Pericardium fibroblast (primary cell): Measurements from ENCODE around the gene TRH. TPM values are rescaled to one million over a fixed set of nuclear protein-coding genes. Genes with fewer than 3 reads are reported as not detected.

Source experiments
- total RNA-seq: library from RNA; depleted of rRNA; stranded (reverse); fragments of >200 nt; gene quantifications from 2 replicates; pipeline ENCODE4 v1.2.3, GENCODE V29; 2015

Gene TRH, protein sequence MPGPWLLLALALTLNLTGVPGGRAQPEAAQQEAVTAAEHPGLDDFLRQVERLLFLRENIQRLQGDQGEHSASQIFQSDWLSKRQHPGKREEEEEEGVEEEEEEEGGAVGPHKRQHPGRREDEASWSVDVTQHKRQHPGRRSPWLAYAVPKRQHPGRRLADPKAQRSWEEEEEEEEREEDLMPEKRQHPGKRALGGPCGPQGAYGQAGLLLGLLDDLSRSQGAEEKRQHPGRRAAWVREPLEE
- total RNA-seq, result 0.85 TPM in 1 of 2 replicates, not detected in the other

GRCh38 chr3:129974564-129974832, at the start of gene TRH:
Gene TRH (plus strand): TSS chr3:129974720. CDS start chr3:129975817, 1,097 bp downstream.

Other genes starting within 250 kb of the TRH start
- gene TMCC1, start 81.0 kb upstream of the TRH start, total RNA-seq, result 6.5 and 9.1 TPM in 2 replicates
- gene ALG1L2, start 107.1 kb downstream of the TRH start, total RNA-seq, result not detected in 2 replicates